HepG2 (cell line): ENCODE results near the gene ZNF773. TPM values are rescaled to one million over a fixed set of nuclear protein-coding genes. Genes with fewer than 3 reads are reported as not detected.

ENCODE experiments used
- BRCA1 ChIP-seq: sonication (generic); formaldehyde crosslinking; IDR thresholded peaks from 2 replicates; pipeline ENCODE4 v1.4.0; 2020; ENCODE audit warnings: missing genetic modification reagents
- ELF1 ChIP-seq: sonication (generic); formaldehyde crosslinking; IDR thresholded peaks from 2 replicates; pipeline ENCODE4 v1.4.0; 2020; ENCODE audit warnings: missing genetic modification reagents
- IKZF4 ChIP-seq: sonication (generic); formaldehyde crosslinking; IDR thresholded peaks from 2 replicates; pipeline ENCODE4 v1.5.1; 2020; ENCODE audit warnings: borderline replicate concordance, mild to moderate bottlenecking, low read depth, missing genetic modification reagents; ENCODE audit errors: not compliant biosample characterization
- IRF2 ChIP-seq: IDR thresholded peaks from 2 replicates; pipeline ENCODE4 v1.6.1; 2018; ENCODE audit warnings: missing genetic modification reagents, missing compliant biosample characterization
- JUNB ChIP-seq: sonication (generic); formaldehyde crosslinking; IDR thresholded peaks from 2 replicates; pipeline ENCODE4 v1.8.0; 2022; ENCODE audit warnings: missing genetic modification reagents, mild to moderate bottlenecking, borderline replicate concordance
- KAT8 ChIP-seq: IDR thresholded peaks from 2 replicates; pipeline ENCODE4 v1.6.1; 2016; ENCODE audit warnings: missing genetic modification reagents, missing compliant biosample characterization
- KLF15 ChIP-seq: sonication (generic); formaldehyde crosslinking; IDR thresholded peaks from 2 replicates; pipeline ENCODE4 v1.8.1; 2023; ENCODE audit warnings: borderline replicate concordance, mild to moderate bottlenecking, inconsistent platforms, missing genetic modification reagents, mixed read lengths
- MLX ChIP-seq: IDR thresholded peaks from 2 replicates; pipeline ENCODE4 v1.6.1; 2016
- MYNN ChIP-seq: sonication (generic); formaldehyde crosslinking; IDR thresholded peaks from 2 replicates; pipeline ENCODE4 v1.4.0; 2020; ENCODE audit warnings: mild to moderate bottlenecking, low read depth, missing genetic modification reagents
- MYPOP ChIP-seq: sonication (generic); formaldehyde crosslinking; IDR thresholded peaks from 2 replicates; pipeline ENCODE4 v1.8.1; 2023; ENCODE audit warnings: mild to moderate bottlenecking, moderate library complexity, missing genetic modification reagents
- SNAPC2 ChIP-seq: sonication (generic); formaldehyde crosslinking; IDR thresholded peaks from 2 replicates; pipeline ENCODE4 v1.8.1; 2022; ENCODE audit warnings: mild to moderate bottlenecking, missing genetic modification reagents
- TFDP1 ChIP-seq: IDR thresholded peaks from 2 replicates; pipeline ENCODE4 v1.6.1; 2016; ENCODE audit warnings: missing compliant biosample characterization, missing genetic modification reagents, borderline replicate concordance
- TRIM22 ChIP-seq: fragments of 450-650 bp; IDR thresholded peaks from 2 replicates; pipeline ENCODE4 v1.6.1; 2017
- ZFP36L1 ChIP-seq: sonication (generic); formaldehyde crosslinking; IDR thresholded peaks from 2 replicates; pipeline ENCODE4 v1.8.0; 2022; ENCODE audit warnings: mild to moderate bottlenecking, missing genetic modification reagents, moderate library complexity
- ZNF280B ChIP-seq: sonication (generic); formaldehyde crosslinking; IDR thresholded peaks from 2 replicates; pipeline ENCODE4 v1.5.0; 2020; ENCODE audit warnings: missing genetic modification reagents, mild to moderate bottlenecking, borderline replicate concordance
- ZNF432 ChIP-seq: sonication (generic); formaldehyde crosslinking; IDR thresholded peaks from 2 replicates; pipeline ENCODE4 v1.5.0; 2020; ENCODE audit warnings: missing genetic modification reagents, mild to moderate bottlenecking, borderline replicate concordance
- ZNF558 ChIP-seq: sonication (generic); formaldehyde crosslinking; IDR thresholded peaks from 2 replicates; pipeline ENCODE4 v1.9.0; 2022; ENCODE audit warnings: mild to moderate bottlenecking, missing genetic modification reagents, borderline replicate concordance
- ZNF562 ChIP-seq: sonication (generic); formaldehyde crosslinking; IDR thresholded peaks from 2 replicates; pipeline ENCODE4 v1.8.0; 2022; ENCODE audit warnings: missing genetic modification reagents, borderline replicate concordance
- ZNF598 ChIP-seq: sonication (generic); formaldehyde crosslinking; IDR thresholded peaks from 2 replicates; pipeline ENCODE4 v1.5.1; 2020; ENCODE audit warnings: mild to moderate bottlenecking, missing genetic modification reagents, borderline replicate concordance
- ZNF615 ChIP-seq: sonication (generic); formaldehyde crosslinking; IDR thresholded peaks from 2 replicates; pipeline ENCODE4 v1.5.0; 2020; ENCODE audit warnings: mild to moderate bottlenecking, missing genetic modification reagents, borderline replicate concordance
- ZNF678 ChIP-seq: sonication (generic); formaldehyde crosslinking; IDR thresholded peaks from 2 replicates; pipeline ENCODE4 v1.4.0; 2020; ENCODE audit warnings: mild to moderate bottlenecking, missing genetic modification reagents
- ZNF749 ChIP-seq: sonication (generic); formaldehyde crosslinking; IDR thresholded peaks from 2 replicates; pipeline ENCODE4 v1.8.0; 2022; ENCODE audit warnings: mild to moderate bottlenecking, missing genetic modification reagents, moderate library complexity, borderline replicate concordance
- ZNF766 ChIP-seq: sonication (generic); formaldehyde crosslinking; IDR thresholded peaks from 2 replicates; pipeline ENCODE4 v1.5.0; 2020; ENCODE audit warnings: missing genetic modification reagents, borderline replicate concordance
- ZSCAN12 ChIP-seq: sonication (generic); formaldehyde crosslinking; IDR thresholded peaks from 2 replicates; pipeline ENCODE4 v1.9.0; 2021; ENCODE audit warnings: mild to moderate bottlenecking, missing genetic modification reagents
- polyA plus RNA-seq, 8 experiments: library from polyadenylated mRNA; depleted of rRNA in 3 of 8; stranded (reverse) in 7 of 8; unstranded in 1 of 8; fragments of >200 nt; fragmentation: Illumina TruSeq in 4 of 8; extraction: Trizol in 4 of 8; gene quantifications; 2 replicates each; pipeline versions ENCODE4 v1.2.1 to v1.2.3, GENCODE V29; 2011 to 2016; ENCODE audit warnings: low read depth in 4 of 8, missing spikeins in 1 of 8, mixed read lengths in 1 of 8; ENCODE audit not compliant: insufficient read depth in 1 of 8
- total RNA-seq, 5 experiments: library from RNA; depleted of rRNA; stranded (reverse); fragments of >200 nt; fragmentation: Illumina TruSeq; extraction: Trizol; gene quantifications; 2 replicates each; pipeline ENCODE4 v1.2.3, GENCODE V29; 2016; ENCODE audit warnings: low read depth in 1 of 5

The ZNF773 gene
- total and polyA plus RNA-seq, 2 of the 13 experiments (the other 11 are each of a cell fraction or from before 2014, with no cell fraction given), result 5.7 to 6.7 TPM

GRCh38 chr19:57477191-57478008 is 22.3 kb upstream of the ZNF773 start, which contains the start of gene ZNF772 (continued):
- TF ChIP-seq ZNF766 (CRISPR knock-in tag) (no peak), MYPOP (CRISPR knock-in tag) (peak; percentile 45; the same call in 1 of the 2 replicates), ZNF749 (CRISPR knock-in tag) (no peak), KLF15 (CRISPR knock-in tag) (no peak), MLX (CRISPR knock-in tag) (0 out of 2 replicates have a peak, but pooled peaks have one; percentile 36), TRIM22 (no peak), ZNF562 (CRISPR knock-in tag) (no peak), BRCA1 (no peak), TFDP1 (peak; percentile 55; the same call in 1 of the 2 replicates), ELF1 (peak; percentile 78), SNAPC2 (CRISPR knock-in tag) (peak; percentile 69), MYNN (CRISPR knock-in tag) (peak; percentile 95), IRF2 (peak; percentile 47; the same call in 1 of the 2 replicates), JUNB (CRISPR knock-in tag) (no peak), IKZF4 (no peak), KAT8 (CRISPR knock-in tag) (peak; percentile 93), ZNF432 (no peak), ZNF615 (CRISPR knock-in tag) (no peak), ZFP36L1 (CRISPR knock-in tag) (no peak), ZNF280B (CRISPR knock-in tag) (0 out of 2 replicates have a peak, but pooled peaks have one; percentile 46), ZNF678 (CRISPR knock-in tag) (no peak), ZSCAN12 (no peak), ZNF558 (CRISPR knock-in tag) (no peak), ZNF598 (CRISPR knock-in tag) (peak; percentile 93; the same call in 1 of the 2 replicates)
